Heart right ventricle (tissue), 16 donors: ENCODE measurements around the gene SOX9. TPM values are rescaled to one million over a fixed set of nuclear protein-coding genes. Genes with fewer than 3 reads are reported as not detected.
"Not testable (repeated sequence)": the region's sequence is repeated elsewhere in the genome, so short reads cannot be mapped to it uniquely, and the experiment has no call there.

ENCODE experiments used
- ATAC-seq, 8 donors: fragments of 200-7000 bp; cut with Tn5 transposase; one replicate each; pipeline ENCODE4 v1.9.1; 2020; ENCODE audit warnings: mild to moderate bottlenecking in 8 of 8, moderate library complexity in 8 of 8, moderate number of reproducible peaks in 1 of 8
- DNase-seq, 2 donors: peaks; one replicate each; pipeline ENCODE4 v3.0.0-alpha.2; 2020
- H3K27ac ChIP-seq, 10 donors: fragments of 200-600 bp; sonication (generic) in 2 of 10; one replicate each; pipeline versions ENCODE4 v1.5.0 to v1.8.0; 2020 to 2022; ENCODE audit warnings: mild to moderate bottlenecking in 3 of 10
- H3K27me3 ChIP-seq, 7 donors: fragments of 200-600 bp; one replicate each; pipeline ENCODE4 v1.8.0; 2021 to 2022; ENCODE audit warnings: mild to moderate bottlenecking in 2 of 7
- H3K36me3 ChIP-seq, 9 donors: fragments of 200-600 bp; sonication (generic) in 1 of 9; one replicate each; pipeline versions ENCODE4 v1.5.0 to v1.8.0; 2020 to 2022; ENCODE audit warnings: mild to moderate bottlenecking in 2 of 9
- H3K4me1 ChIP-seq, 9 donors: fragments of 200-600 bp; sonication (generic) in 1 of 9; one replicate each; pipeline versions ENCODE4 v1.5.0 to v1.8.0; 2020 to 2022; ENCODE audit warnings: mild to moderate bottlenecking in 4 of 9
- H3K4me3 ChIP-seq, 10 donors: fragments of 200-600 bp; sonication (generic) in 2 of 10; one replicate each; pipeline versions ENCODE4 v1.5.0 to v1.8.0; 2020 to 2022; ENCODE audit warnings: mild to moderate bottlenecking in 7 of 10, moderate library complexity in 2 of 10
- H3K9me3 ChIP-seq, 11 donors: fragments of 200-600 bp in 10 of 11; sonication (generic) in 2 of 11; one replicate each; pipeline versions ENCODE4 v1.5.0 to v1.8.0; 2013 to 2022; ENCODE audit warnings: mild to moderate bottlenecking in 2 of 11, control low read depth in 1 of 11, moderate library complexity in 1 of 11
- WGBS, 2 donors: extraction: QIAGEN DNeasy Blood & Tissue Kit; methylation state at CpG; one replicate each; pipeline ENCODE4 v1.1.7; 2013; ENCODE audit warnings: inconsistent platforms in 1 of 2; 5-methylcytosine and 5-hydroxymethylcytosine counted together
- intact Hi-C, 10 donors: fragments of 100-400 bp; cut with DNase I; formaldehyde crosslinking; loops; one replicate each; pipeline versions ENCODE4 v1.11.1 to v1.14.2; 2022
- polyA plus RNA-seq, 2 donors: library from polyadenylated mRNA; stranded (reverse); fragments of 200-250 nt; gene quantifications; one replicate each; pipeline ENCODE4 v1.2.3, GENCODE V29; 2013
- total RNA-seq, 10 donors: library from RNA; stranded (reverse); fragmentation: NEBNext Ultra II Directional in 3 of 10; extraction: Animal tissue kit (Norgen Biotek cat#: 25700) in 3 of 10; gene quantifications; one replicate each; pipeline versions ENCODE4 v1.2.1 to v1.2.4, GENCODE V29; 2021 to 2023
- TF ChIP-seq, protein P1 (sequence below), 9 donors: fragments of 200-600 bp; sonication (generic) in 2 of 9; IDR thresholded peaks; one replicate each; pipeline versions ENCODE4 v1.5.0 to v1.8.0; 2021 to 2022; ENCODE audit warnings: antibody characterized with exemption in 9 of 9, mild to moderate bottlenecking in 5 of 9, moderate library complexity in 1 of 9
- donor health status: Arrhythmogenic right ventricular cardiomyopathy.
- donor health status: ischemic (EF 13 %, LVEDD 7.1; RV severe dilation, severe dysfunction).
- donor health status: healthy with polysubstance abuse.
- donor health status: DM: no; HTN: yes; CAD: no.
- donor health status: DM: no; HTN: no; CAD: no.
- donor health status: ischemic (EF 25% LVEDD 6.9; RV normal size, moderate dysfunction).
- donor health status: ischemic (EF 25% LVEDD 5.7; RV mildly dilated, moderate dysfunction).
- donor health status: healthy.
- donor health status: DM: yes; HTN: yes; CAD: no.
- donor health status: Ischemic cardiomyopathy.
- donor health status: ischemic (EF 35%, LVEDD 5.7; RV mildly dilated, moderate dysfunction).
- donor health status: nonischemic (EF 11% LVEDD 7.7; RV severe dilation, severe dysfunction).
- donor health status: DM: yes; HTN: yes; CAD: no.
- donor health status: PGD.
- donor health status: ischemic (EF 29% LVEDD 5.4; RV normal size, mild dysfunction).
- donor health status: nonischemic (EF 23%, LVEDD 6.1; RV moderate dilation, normal function).

Gene SOX9
- total and polyA plus RNA-seq, 12 donors: 5.0 to 25.7 (median 12.8) TPM

DNA sequence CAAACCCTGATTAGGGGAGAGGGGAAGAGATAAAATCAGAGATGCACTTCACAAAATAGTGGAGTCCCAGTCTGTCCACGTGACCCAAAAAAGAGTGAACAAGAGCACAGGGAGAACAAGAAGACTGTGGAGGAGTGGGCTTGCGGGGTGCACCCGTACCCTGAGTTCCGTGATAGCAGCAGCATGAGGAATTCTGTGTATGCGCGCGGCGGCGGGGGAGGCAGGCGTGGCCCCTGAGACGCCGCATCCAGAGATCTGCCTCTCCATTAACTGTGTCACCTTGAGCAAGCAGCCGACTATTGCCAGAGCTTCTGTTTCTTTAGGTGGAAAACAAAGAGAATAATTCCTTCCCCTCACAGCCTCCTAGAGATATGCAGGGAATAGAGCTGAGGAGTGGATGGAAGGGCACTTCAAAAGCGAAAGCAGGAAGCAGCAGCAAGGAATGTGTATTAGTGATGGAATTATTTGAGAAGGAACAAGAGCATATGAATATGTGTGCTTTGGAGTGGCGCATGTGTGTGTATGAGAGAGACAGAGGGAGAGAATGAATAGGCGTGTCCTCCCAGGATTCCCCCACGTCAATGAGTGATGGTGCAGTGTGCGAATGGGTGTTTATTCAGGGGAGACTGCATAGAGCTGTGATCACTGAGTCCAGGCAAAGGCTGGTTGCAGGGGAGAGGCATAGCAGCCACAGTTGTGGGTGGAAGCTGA is 10.4 kb upstream of the SOX9 start:
- 58 to 65% methylated on average over 18 of the region's 18 CpGs for WGBS, 2 donors
- peak overlapping the region in 8 of 10 donors; percentile 3 to 43 (median 28) for H3K4me3 ChIP-seq
- ATAC-seq (peak in 1 of 8 donors; percentile 22), DNase-seq (no peak)
- no peaks in the 10 kb centered on the region for H3K36me3 ChIP-seq
- H3K9me3 ChIP-seq: no peaks in the 10 kb centered on the region
- TF ChIP-seq, protein P1, sequence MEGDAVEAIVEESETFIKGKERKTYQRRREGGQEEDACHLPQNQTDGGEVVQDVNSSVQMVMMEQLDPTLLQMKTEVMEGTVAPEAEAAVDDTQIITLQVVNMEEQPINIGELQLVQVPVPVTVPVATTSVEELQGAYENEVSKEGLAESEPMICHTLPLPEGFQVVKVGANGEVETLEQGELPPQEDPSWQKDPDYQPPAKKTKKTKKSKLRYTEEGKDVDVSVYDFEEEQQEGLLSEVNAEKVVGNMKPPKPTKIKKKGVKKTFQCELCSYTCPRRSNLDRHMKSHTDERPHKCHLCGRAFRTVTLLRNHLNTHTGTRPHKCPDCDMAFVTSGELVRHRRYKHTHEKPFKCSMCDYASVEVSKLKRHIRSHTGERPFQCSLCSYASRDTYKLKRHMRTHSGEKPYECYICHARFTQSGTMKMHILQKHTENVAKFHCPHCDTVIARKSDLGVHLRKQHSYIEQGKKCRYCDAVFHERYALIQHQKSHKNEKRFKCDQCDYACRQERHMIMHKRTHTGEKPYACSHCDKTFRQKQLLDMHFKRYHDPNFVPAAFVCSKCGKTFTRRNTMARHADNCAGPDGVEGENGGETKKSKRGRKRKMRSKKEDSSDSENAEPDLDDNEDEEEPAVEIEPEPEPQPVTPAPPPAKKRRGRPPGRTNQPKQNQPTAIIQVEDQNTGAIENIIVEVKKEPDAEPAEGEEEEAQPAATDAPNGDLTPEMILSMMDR (IDR thresholded peaks at IDR 0.05): no peak
- H3K4me1 ChIP-seq: peaks cover 0 to 10% (median 0%) of the 10 kb centered on the region in 9 donors
- H3K27ac ChIP-seq: no peak overlapping the region
- intact Hi-C loops: loop anchor here in 5 of 10 donors (10.0 kb wide), 5 partner anchors 346 to 1476 kb away; no protein-coding TSS in a partner anchor
- H3K27me3 ChIP-seq: peaks cover 0 to 22% (median 7%) of the 10 kb centered on the region in 7 donors

DNA sequence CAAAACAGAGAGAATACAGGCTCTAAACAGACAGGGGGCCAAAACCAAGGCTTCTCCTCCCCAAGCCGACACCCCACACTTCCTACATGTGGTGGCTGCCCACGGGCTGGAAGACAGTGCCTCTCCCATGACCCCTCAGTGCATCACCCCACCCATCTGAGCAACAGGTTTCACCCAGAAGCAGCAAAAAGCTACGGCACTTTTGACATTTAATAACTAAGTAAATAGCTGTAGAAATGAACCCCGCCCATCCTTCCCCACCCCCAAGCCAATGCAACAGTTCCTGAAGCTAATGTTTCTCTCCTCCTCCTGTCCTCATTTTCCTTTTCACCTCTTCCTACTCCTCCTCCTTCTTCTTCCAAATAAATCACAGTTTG is 9.9 kb upstream of the SOX9 start:
- Histone ChIP-seq H3K4me1 (peaks cover 0 to 10% (median 0%) of the 10 kb centered on the region in 9 donors), H3K9me3 (no peaks in the 10 kb centered on the region), H3K27me3 (peaks cover 0 to 27% (median 12%) of the 10 kb centered on the region in 7 donors), H3K27ac (no peak overlapping the region), H3K36me3 (no peaks in the 10 kb centered on the region), H3K4me3 (peak overlapping the region in 5 of 10 donors; percentile 25 to 43 (median 31))
- peak in 1 of 8 donors; percentile 7 for ATAC-seq
- WGBS, 2 donors: 44 to 63% methylated on average over 4 of the region's 4 CpGs
- no peak for DNase-seq
- TF ChIP-seq, protein P1 (IDR thresholded peaks at IDR 0.05): no peak
- intact Hi-C loops: loop anchor here in 5 of 10 donors (10.0 kb wide), 5 partner anchors 346 to 1476 kb away; no protein-coding TSS in a partner anchor

DNA sequence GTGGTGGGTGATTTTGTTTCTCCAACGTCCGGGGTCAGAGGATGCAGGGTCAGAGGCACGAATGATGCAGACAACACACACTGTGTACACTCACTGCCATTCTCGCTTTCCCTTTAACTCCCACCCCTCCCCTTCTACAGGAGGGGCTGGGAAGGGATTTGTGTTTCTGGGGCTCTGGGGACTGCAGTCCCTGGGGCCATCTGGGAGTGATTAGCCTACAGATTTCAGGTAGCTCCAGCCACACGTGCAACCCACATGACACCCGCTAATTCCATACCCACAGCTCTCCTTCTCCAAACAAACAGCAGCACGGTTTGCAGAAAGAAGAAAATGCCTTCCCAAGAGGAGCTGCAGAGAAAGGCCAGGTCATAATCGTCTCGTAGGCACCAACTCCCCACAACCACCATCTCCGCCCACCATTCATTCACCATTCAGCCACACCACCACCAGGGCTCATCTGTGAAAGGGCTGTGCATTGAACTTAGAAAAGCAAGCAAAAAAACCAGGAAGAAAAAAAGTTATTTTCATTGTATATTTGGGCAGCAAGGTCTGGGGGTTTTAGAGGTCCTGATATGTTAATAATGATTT is 9.4 kb upstream of the SOX9 start:
- intact Hi-C loops: loop anchor here in 5 of 10 donors (10.0 kb wide), 5 partner anchors 347 to 1477 kb away; no protein-coding TSS in a partner anchor
- no peak overlapping the region for H3K4me3 ChIP-seq
- ATAC-seq: no peak
- WGBS, 2 donors: 52 to 61% methylated on average over 10 of the region's 10 CpGs
- no peak overlapping the region for H3K27ac ChIP-seq
- H3K4me1 ChIP-seq: peaks cover 0 to 10% (median 1%) of the 10 kb centered on the region in 9 donors
- H3K27me3 ChIP-seq: peaks cover 0 to 31% (median 17%) of the 10 kb centered on the region in 7 donors
- no peak for DNase-seq
- H3K9me3 ChIP-seq: no peaks in the 10 kb centered on the region
- H3K36me3 ChIP-seq: no peaks in the 10 kb centered on the region
- TF ChIP-seq, protein P1 (IDR thresholded peaks at IDR 0.05): no peak

- intact Hi-C loops: loop anchor here in 5 of 10 donors (10.0 kb wide), 5 partner anchors 347 to 1477 kb away; no protein-coding TSS in a partner anchor
- DNase-seq, ATAC-seq, H3K4me3 ChIP-seq, H3K27ac ChIP-seq, H3K9me3 ChIP-seq, H3K36me3 ChIP-seq: not testable (repeated sequence)
- peaks cover 0 to 36% (median 22%) of the 10 kb centered on the region in 7 donors for H3K27me3 ChIP-seq
- peaks cover 0 to 15% (median 6%) of the 10 kb centered on the region in 9 donors for H3K4me1 ChIP-seq
- 96 to 99% methylated on average over 5 of the region's 5 CpGs for WGBS, 2 donors
Observed at GRCh38 chr17:72111926-72112325, 8.9 kb upstream of the SOX9 start.
